Large intestine (tissue), 3 donors: Measurements from ENCODE around the gene IL36B. TPM values are rescaled to one million over a fixed set of nuclear protein-coding genes. Genes with fewer than 3 reads are reported as not detected.

Source experiments
- DNase-seq, 2 donors: peaks; one replicate each; pipeline versions ENCODE4 v3.0.0 to v3.0.0-alpha.2; 2013
- H3K27ac ChIP-seq: one replicate; pipeline ENCODE4 v1.5.1; 2013; ENCODE audit warnings: low read length
- H3K27me3 ChIP-seq: 2 replicates; pipeline ENCODE4 v1.6.1; 2013; ENCODE audit warnings: low read length; ENCODE audit not compliant: control insufficient read depth, insufficient read depth
- H3K36me3 ChIP-seq: 2 replicates; pipeline ENCODE4 v1.6.1; 2013; ENCODE audit warnings: low read length; ENCODE audit not compliant: control insufficient read depth, insufficient read depth
- H3K4me1 ChIP-seq: one replicate; pipeline ENCODE4 v1.6.1; 2013; ENCODE audit warnings: low read length; ENCODE audit not compliant: control insufficient read depth, insufficient read depth
- H3K4me3 ChIP-seq: one replicate; pipeline ENCODE4 v1.5.1; 2013; ENCODE audit warnings: low read length
- H3K9me3 ChIP-seq: one replicate; pipeline ENCODE4 v1.6.1; 2013; ENCODE audit warnings: mild to moderate bottlenecking, low read depth, low read length, moderate library complexity; ENCODE audit not compliant: control insufficient read depth
- WGBS: methylation state at CpG from one replicate; pipeline ENCODE4 v1.1.5; 2013; ENCODE audit warnings: low lambda C conversion rate; ENCODE audit not compliant: insufficient coverage; 5-methylcytosine and 5-hydroxymethylcytosine counted together
- polyA plus RNA-seq: library from polyadenylated mRNA; unstranded; fragments of 120-200 nt; gene quantifications from one replicate; pipeline ENCODE4 v1.2.1, GENCODE V29; 2013

The IL36B gene
- polyA plus RNA-seq, 1 donor = not detected

DNA sequence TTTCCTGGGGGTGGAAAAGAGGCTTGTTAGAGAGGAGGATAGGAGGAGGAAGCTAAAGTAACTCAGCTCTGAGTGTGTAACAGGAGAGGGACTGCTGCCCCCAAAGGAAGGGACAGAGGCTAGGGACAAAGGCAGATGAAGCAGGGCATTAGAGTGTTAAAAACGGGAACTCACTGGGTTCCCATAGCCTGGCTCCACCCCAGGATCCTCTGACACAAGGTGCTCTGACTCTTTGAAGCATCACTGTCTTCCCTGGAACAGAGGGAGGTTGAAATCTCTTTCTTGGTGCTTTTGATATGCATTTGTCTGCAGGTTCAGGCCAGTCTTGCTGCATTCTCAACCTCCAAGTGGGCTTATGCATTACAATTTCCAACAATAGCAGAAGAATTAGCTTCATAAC is 24.6 kb downstream of the IL36B start:
- no CpG with 5 or more reads among the region's 1 CpG for WGBS
- no peak for DNase-seq
- H3K36me3 ChIP-seq = no peaks in the 10 kb centered on the region

DNA sequence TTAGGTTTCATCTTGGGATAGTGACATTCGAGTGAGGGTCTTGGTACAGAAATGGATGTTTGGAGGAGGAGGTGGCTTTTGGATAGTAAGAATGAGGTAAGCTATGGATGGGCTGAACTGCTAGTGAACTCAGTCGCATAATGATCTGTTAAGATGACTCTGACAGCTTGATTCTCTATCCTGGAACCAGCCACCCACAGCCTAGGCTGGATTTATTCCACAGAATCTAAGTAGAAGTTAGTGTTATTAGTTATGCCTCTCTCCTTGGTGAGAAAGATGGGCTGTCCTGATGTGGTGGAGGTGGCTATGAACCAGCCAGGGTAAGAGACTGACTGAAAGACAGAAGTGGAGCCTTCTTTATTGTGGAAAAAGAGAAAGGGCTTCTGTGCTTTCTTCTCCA is 25.0 kb downstream of the IL36B start:
- DNase-seq = no peak
- Histone ChIP-seq H3K4me3 (no peak overlapping the region), H3K9me3 (no peaks in the 10 kb centered on the region), H3K36me3 (no peaks in the 10 kb centered on the region), H3K27me3 (peaks cover 39% of the 10 kb centered on the region), H3K27ac (no peak overlapping the region), H3K4me1 (no peaks in the 10 kb centered on the region)
- WGBS = no CpG with 5 or more reads among the region's 2 CpGs

More for the DNA sequence above, 24.6 kb downstream of the IL36B start:
- Histone ChIP-seq H3K4me1 (no peaks in the 10 kb centered on the region), H3K27ac (no peak overlapping the region), H3K4me3 (no peak overlapping the region), H3K27me3 (peaks cover 36% of the 10 kb centered on the region), H3K9me3 (no peaks in the 10 kb centered on the region)

GRCh38 chr2:113025737-113026136 is 26.9 kb downstream of the IL36B start:
- Histone ChIP-seq H3K27me3 (peaks cover 33% of the 10 kb centered on the region), H3K4me1 (no peaks in the 10 kb centered on the region), H3K4me3 (no peak overlapping the region), H3K27ac (no peak overlapping the region), H3K9me3 (no peaks in the 10 kb centered on the region), H3K36me3 (no peaks in the 10 kb centered on the region)
- WGBS = 60% methylated on average over 1 of the region's 2 CpGs
- DNase-seq = no peak

- Histone ChIP-seq H3K4me3 (no peak overlapping the region), H3K27me3 (peaks cover 32% of the 10 kb centered on the region), H3K36me3 (no peaks in the 10 kb centered on the region), H3K4me1 (no peaks in the 10 kb centered on the region), H3K27ac (no peak overlapping the region), H3K9me3 (no peaks in the 10 kb centered on the region)
- DNase-seq = no peak
- WGBS = no CpG with 5 or more reads among the region's 2 CpGs
Observed at GRCh38 chr2:113024764-113025163, 27.9 kb downstream of the IL36B start.

GRCh38 chr2:113021312-113021711 is 31.4 kb downstream of the IL36B start:
- no peak for DNase-seq
- Histone ChIP-seq H3K27me3 (peaks cover 16% of the 10 kb centered on the region), H3K36me3 (no peaks in the 10 kb centered on the region), H3K4me3 (no peak overlapping the region), H3K27ac (no peak overlapping the region), H3K9me3 (no peaks in the 10 kb centered on the region), H3K4me1 (no peaks in the 10 kb centered on the region)
- WGBS = 43% methylated on average over 3 of the region's 4 CpGs

GRCh38 chr2:113018509-113018908 is 34.2 kb downstream of the IL36B start:
- DNase-seq = no peak
- no peaks in the 10 kb centered on the region for H3K36me3 ChIP-seq
- H3K9me3 ChIP-seq = no peaks in the 10 kb centered on the region
- peaks cover 7% of the 10 kb centered on the region for H3K27me3 ChIP-seq
- 86% methylated on average over 1 of the region's 3 CpGs for WGBS
- no peaks in the 10 kb centered on the region for H3K4me1 ChIP-seq
- H3K4me3 ChIP-seq = no peak overlapping the region
- H3K27ac ChIP-seq = no peak overlapping the region

- no peaks in the 10 kb centered on the region for H3K9me3 ChIP-seq
- H3K4me3 ChIP-seq = no peak overlapping the region
- no peak for DNase-seq
- H3K27me3 ChIP-seq = peaks cover 4% of the 10 kb centered on the region
- H3K27ac ChIP-seq = no peak overlapping the region
- no CpG with 5 or more reads among the region's 2 CpGs for WGBS
- no peaks in the 10 kb centered on the region for H3K4me1 ChIP-seq
- H3K36me3 ChIP-seq = no peaks in the 10 kb centered on the region
Observed at GRCh38 chr2:113015655-113016054, 37.0 kb downstream of the IL36B start.

- H3K4me1 ChIP-seq = no peaks in the 10 kb centered on the region
- no peak overlapping the region for H3K27ac ChIP-seq
- H3K9me3 ChIP-seq = no peaks in the 10 kb centered on the region
- no peak for DNase-seq
- H3K4me3 ChIP-seq = no peak overlapping the region
- peaks cover 7% of the 10 kb centered on the region for H3K27me3 ChIP-seq
- H3K36me3 ChIP-seq = no peaks in the 10 kb centered on the region
- no CpG with 5 or more reads among the region's 1 CpG for WGBS
Observed at GRCh38 chr2:113015042-113015441, 37.6 kb downstream of the IL36B start.

DNA sequence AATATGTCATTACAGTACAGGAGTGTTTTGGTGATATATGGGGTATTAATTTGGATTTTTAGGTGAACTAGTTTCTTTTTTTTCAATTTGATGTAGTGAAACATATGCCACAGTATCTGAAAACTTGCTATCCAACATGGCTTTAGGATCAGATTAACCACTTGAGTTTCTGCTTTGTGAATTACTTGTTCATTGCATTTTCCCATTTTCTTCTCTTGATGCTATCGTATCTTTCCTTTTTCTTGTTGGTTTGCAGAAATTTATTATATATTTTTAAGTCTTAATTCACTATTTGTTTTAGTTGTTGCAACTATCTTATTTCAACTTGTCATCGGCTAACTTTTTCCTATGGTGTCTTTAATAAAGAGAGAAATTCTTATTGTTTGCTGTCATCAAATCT is 38.6 kb downstream of the IL36B start:
- WGBS = 75% methylated on average over 2 of the region's 2 CpGs
- Histone ChIP-seq H3K27me3 (peaks cover 8% of the 10 kb centered on the region), H3K36me3 (no peaks in the 10 kb centered on the region), H3K4me3 (no peak overlapping the region), H3K27ac (no peak overlapping the region), H3K9me3 (no peaks in the 10 kb centered on the region), H3K4me1 (no peaks in the 10 kb centered on the region)
- no peak for DNase-seq

DNA sequence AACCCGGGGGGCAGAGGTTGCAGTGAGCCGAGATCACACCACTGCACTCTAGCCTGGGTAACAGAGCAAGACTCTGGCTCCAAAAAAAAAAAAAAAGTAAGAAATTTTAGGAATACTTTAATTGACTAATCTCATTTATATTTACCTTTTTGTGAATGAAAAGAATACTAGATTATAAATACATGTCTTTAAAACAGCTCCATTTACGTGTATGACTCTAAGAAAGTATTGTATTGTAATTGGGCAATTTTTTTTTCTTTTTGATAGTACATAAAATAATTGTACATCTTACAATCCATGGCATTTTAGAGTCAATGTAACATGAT is 39.4 kb downstream of the IL36B start:
- no peak overlapping the region for H3K4me3 ChIP-seq
- no peak for DNase-seq
- H3K36me3 ChIP-seq = no peaks in the 10 kb centered on the region
- peaks cover 5% of the 10 kb centered on the region for H3K27me3 ChIP-seq
- H3K27ac ChIP-seq = no peak overlapping the region
- no peaks in the 10 kb centered on the region for H3K4me1 ChIP-seq
- WGBS = 100% methylated on average over 1 of the region's 3 CpGs
- H3K9me3 ChIP-seq = no peaks in the 10 kb centered on the region

- no peak for DNase-seq
- Histone ChIP-seq H3K27me3 (peaks cover 5% of the 10 kb centered on the region), H3K4me3 (no peak overlapping the region), H3K4me1 (no peaks in the 10 kb centered on the region), H3K27ac (no peak overlapping the region), H3K9me3 (no peaks in the 10 kb centered on the region), H3K36me3 (no peaks in the 10 kb centered on the region)
- WGBS = 80% methylated on average over 1 of the region's 8 CpGs
Observed at GRCh38 chr2:113012436-113013335, 40.0 kb downstream of the IL36B start.
